GM23248 (cell line): ENCODE data around the gene NDST3. TPM values are rescaled to one million over a fixed set of nuclear protein-coding genes. Genes with fewer than 3 reads are reported as not detected.
A peak's percentile ranks its signal among the peaks of the same experiment; 100 is the strongest.

Experiments used
- DNase-seq: peaks from one replicate; pipeline ENCODE4 v3.0.0-alpha.2; 2015
- H2AFZ ChIP-seq: fragments of 200-600 bp; sonication (generic); 2 replicates; pipeline ENCODE4 v1.6.1; 2016; ENCODE audit warnings: antibody characterized with exemption
- H3F3A ChIP-seq: fragments of 200-600 bp; sonication (generic); 2 replicates; pipeline ENCODE4 v1.6.1; 2016; ENCODE audit warnings: mild to moderate bottlenecking, antibody characterized with exemption, mixed run types; ENCODE audit not compliant: insufficient read depth
- H3K27ac ChIP-seq: fragments of 200-600 bp; sonication (generic); 2 replicates; pipeline ENCODE4 v1.5.1; 2016; ENCODE audit warnings: mild to moderate bottlenecking
- H3K27me3 ChIP-seq: fragments of 200-600 bp; sonication (generic); replicated peaks from 2 replicates; pipeline ENCODE4 v1.6.1; 2016; ENCODE audit warnings: mild to moderate bottlenecking; ENCODE audit not compliant: insufficient read depth
- H3K36me3 ChIP-seq: fragments of 200-600 bp; sonication (generic); 2 replicates; pipeline ENCODE4 v1.6.1; 2016; ENCODE audit warnings: low read depth, mild to moderate bottlenecking
- H3K4me1 ChIP-seq: fragments of 200-600 bp; sonication (generic); 2 replicates; pipeline ENCODE4 v1.6.1; 2016; ENCODE audit warnings: mild to moderate bottlenecking; ENCODE audit not compliant: insufficient read depth
- H3K4me2 ChIP-seq: fragments of 200-600 bp; sonication (generic); one replicate; pipeline ENCODE4 v1.6.1; 2016; ENCODE audit warnings: mild to moderate bottlenecking; ENCODE audit not compliant: unreplicated experiment
- H3K4me3 ChIP-seq: fragments of 200-600 bp; sonication (generic); 2 replicates; pipeline ENCODE4 v1.5.1; 2016; ENCODE audit warnings: mild to moderate bottlenecking
- H3K79me2 ChIP-seq: fragments of 200-600 bp; sonication (generic); 2 replicates; pipeline ENCODE4 v1.6.1; 2016; ENCODE audit warnings: mild to moderate bottlenecking; ENCODE audit not compliant: insufficient read depth
- H3K9ac ChIP-seq: fragments of 200-600 bp; sonication (generic); 2 replicates; pipeline ENCODE4 v1.6.1; 2016; ENCODE audit warnings: mild to moderate bottlenecking
- H3K9me2 ChIP-seq: fragments of 200-600 bp; sonication (generic); 2 replicates; pipeline ENCODE4 v1.6.1; 2016; ENCODE audit warnings: mixed run types, mild to moderate bottlenecking, moderate library complexity; ENCODE audit not compliant: insufficient read depth
- H3K9me3 ChIP-seq: fragments of 200-600 bp; sonication (generic); one replicate; pipeline ENCODE4 v1.6.1; 2017; ENCODE audit warnings: low read depth
- H4K20me1 ChIP-seq: fragments of 200-600 bp; sonication (generic); 2 replicates; pipeline ENCODE4 v1.6.0; 2016; ENCODE audit not compliant: insufficient read depth
- EZH2 ChIP-seq: fragments of 200-600 bp; sonication (generic); IDR thresholded peaks from 2 replicates; pipeline ENCODE4 v1.6.1; 2018; ENCODE audit warnings: antibody characterized with exemption, mild to moderate bottlenecking; ENCODE audit not compliant: insufficient read depth, poor library complexity, severe bottlenecking
- EZH2phosphoT487 ChIP-seq: fragments of 200-600 bp; sonication (generic); IDR thresholded peaks from 2 replicates; pipeline ENCODE4 v1.6.1; 2018; ENCODE audit warnings: antibody characterized with exemption, moderate library complexity, mild to moderate bottlenecking, low read depth; ENCODE audit not compliant: insufficient read depth
- WGBS, 2 experiments: methylation state at CpG; one replicate each; pipeline ENCODE4 v1.1.6; 2015 to 2017; ENCODE audit warnings: low lambda C conversion rate in 2 of 2, low coverage in 1 of 2; ENCODE audit errors: missing lambda C conversion rate in 2 of 2; 5-methylcytosine and 5-hydroxymethylcytosine counted together
- in situ Hi-C: fragments of 300-500 bp; cut with MboI; formaldehyde crosslinking; loops from 2 replicates; pipeline ENCODE4 v1.15.0; 2020
- polyA plus RNA-seq: library from polyadenylated mRNA; unstranded; fragments of >200 nt; fragmentation: Nextera tagmentation; extraction: Ambion mirVana; gene quantifications from 2 replicates; pipeline ENCODE4 v1.2.1, GENCODE V29; 2016
- total RNA-seq: library from RNA; depleted of rRNA; stranded (reverse); fragments of >200 nt; shearing (Covaris generic); gene quantifications from 2 replicates; pipeline ENCODE4 v1.2.3, GENCODE V29; 2014

NDST3 gene
- total and polyA plus RNA-seq, 2 experiments from 2014 or later: not detected

DNA sequence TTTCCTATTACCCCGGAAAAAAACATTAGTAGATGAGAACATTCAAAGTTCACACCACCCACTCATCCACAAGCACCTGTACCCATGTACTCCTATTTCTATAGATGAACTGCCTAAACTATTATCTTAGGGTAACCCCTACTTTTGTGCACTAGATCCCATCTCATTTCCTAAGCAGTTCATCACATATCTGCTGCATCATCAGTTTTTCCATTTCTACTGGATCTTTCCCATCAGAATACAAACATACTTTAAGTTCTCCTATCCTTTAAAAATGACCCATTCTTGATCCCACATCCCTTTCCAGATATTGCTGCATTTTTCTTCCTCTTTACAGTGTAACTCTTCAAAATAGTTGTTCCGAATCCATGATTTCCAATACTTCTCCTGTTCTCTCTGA is 237.5 kb downstream of the NDST3 start:
- WGBS, 2 experiments: 73 to 84% methylated on average over 2 of the region's 2 CpGs
- Histone ChIP-seq H3K9me3 (no peaks in the 10 kb centered on the region), H3K9ac (no peak overlapping the region), H3K4me1 (no peaks in the 10 kb centered on the region), H3K27ac (no peak overlapping the region), H3K4me2 (no peak overlapping the region), H3K79me2 (no peaks in the 10 kb centered on the region), H3K36me3 (no peaks in the 10 kb centered on the region), H3K4me3 (no peak overlapping the region), H3K27me3 (no peaks in the 10 kb centered on the region; the same call in 1 of the 2 replicates), H3K9me2 (no peaks in the 10 kb centered on the region), H2AFZ (no peak overlapping the region), H4K20me1 (no peaks in the 10 kb centered on the region), H3F3A (no peaks in the 10 kb centered on the region)
- in situ Hi-C loops: loop anchor here (25.0 kb wide), 1 partner anchor 1909 kb away; no protein-coding TSS in a partner anchor
- DNase-seq: no peak
- TF ChIP-seq EZH2phosphoT487 (no peak), EZH2 (no peak)

- Histone ChIP-seq H3F3A (0 out of 2 replicates have a peak, but pooled peaks cover 6% of the 10 kb centered on the region), H2AFZ (no peak overlapping the region), H3K9me3 (no peaks in the 10 kb centered on the region), H3K4me1 (no peaks in the 10 kb centered on the region), H3K27me3 (no peaks in the 10 kb centered on the region; the same call in 1 of the 2 replicates), H4K20me1 (no peaks in the 10 kb centered on the region), H3K4me2 (no peak overlapping the region), H3K9me2 (no peaks in the 10 kb centered on the region), H3K79me2 (peaks cover 1% of the 10 kb centered on the region), H3K4me3 (no peak overlapping the region), H3K36me3 (no peaks in the 10 kb centered on the region), H3K27ac (no peak overlapping the region), H3K9ac (no peak overlapping the region)
- 52 to 74% methylated on average over 1 of the region's 1 CpG for WGBS, 2 experiments
- DNase-seq: no peak
- in situ Hi-C loops: loop anchor here (25.0 kb wide), 1 partner anchor 1911 kb away; no protein-coding TSS in a partner anchor
- no peak for TF ChIP-seq EZH2phosphoT487
- TF ChIP-seq EZH2: no peak
These were observed 239.4 kb downstream of the NDST3 start for GRCh38 chr4:118273642-118274041.

GRCh38 chr4:118276580-118276979 is 242.3 kb downstream of the NDST3 start:
- no peak overlapping the region for H2AFZ ChIP-seq
- H3K9me2 ChIP-seq: no peaks in the 10 kb centered on the region
- H3K4me2 ChIP-seq: no peak overlapping the region
- peaks cover 18% of the 10 kb centered on the region for H3K4me1 ChIP-seq
- H3K4me3 ChIP-seq: no peak overlapping the region
- H3K27me3 ChIP-seq: no peaks in the 10 kb centered on the region; the same call in 1 of the 2 replicates
- in situ Hi-C loops: loop anchor here (25.0 kb wide), 1 partner anchor 236 kb away; no protein-coding TSS in a partner anchor
- H3K9ac ChIP-seq: no peak overlapping the region
- TF ChIP-seq EZH2phosphoT487 (no peak), EZH2 (no peak)
- no peak overlapping the region for H3K27ac ChIP-seq
- WGBS, 2 experiments: 86 to 89% methylated on average over 2 of the region's 2 CpGs
- peaks cover 17% of the 10 kb centered on the region for H3K79me2 ChIP-seq
- no peak for DNase-seq
- H3F3A ChIP-seq: peaks cover 33% of the 10 kb centered on the region
- peaks cover 21% of the 10 kb centered on the region for H3K36me3 ChIP-seq
- H4K20me1 ChIP-seq: no peaks in the 10 kb centered on the region; the same call in 1 of the 2 replicates
- H3K9me3 ChIP-seq: no peaks in the 10 kb centered on the region

DNA sequence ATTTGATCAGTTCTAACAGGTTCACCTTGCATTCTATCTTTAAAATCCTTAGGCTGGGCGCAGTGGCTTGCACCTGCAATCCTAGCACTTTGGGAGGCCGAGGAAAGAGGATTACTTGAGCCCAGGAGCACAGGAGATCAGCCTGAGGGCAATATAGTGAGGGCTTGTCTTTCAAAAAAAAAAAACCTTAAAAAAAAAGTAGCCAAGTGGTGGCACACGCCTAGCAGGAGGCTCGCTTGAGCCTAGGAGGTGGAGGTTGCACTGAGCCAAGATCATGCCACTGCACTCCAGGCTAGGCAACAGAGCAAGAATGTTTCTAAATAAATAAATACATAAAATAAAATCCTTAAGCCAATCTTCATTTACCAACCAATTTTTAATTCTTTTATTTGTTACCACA is 243.0 kb downstream of the NDST3 start:
- peak overlapping the region; percentile 97; the same call in 1 of the 2 replicates for H2AFZ ChIP-seq
- TF ChIP-seq EZH2phosphoT487 (no peak), EZH2 (no peak)
- in situ Hi-C loops: loop anchor here (25.0 kb wide), 1 partner anchor 235 kb away; no protein-coding TSS in a partner anchor
- no peak overlapping the region for H3K4me2 ChIP-seq
- H3K36me3 ChIP-seq: peaks cover 25% of the 10 kb centered on the region
- no peaks in the 10 kb centered on the region for H3K9me3 ChIP-seq
- no peaks in the 10 kb centered on the region; the same call in 1 of the 2 replicates for H3K27me3 ChIP-seq
- no peaks in the 10 kb centered on the region for H3K9me2 ChIP-seq
- 90 to 94% methylated on average over 4 of the region's 4 CpGs for WGBS, 2 experiments
- H3K79me2 ChIP-seq: peaks cover 17% of the 10 kb centered on the region
- no peaks in the 10 kb centered on the region; the same call in 1 of the 2 replicates for H4K20me1 ChIP-seq
- H3K4me3 ChIP-seq: 0 out of 2 replicates have a peak overlapping the region, but pooled peaks have one; percentile 91
- H3K9ac ChIP-seq: no peak overlapping the region
- no peak for DNase-seq
- no peak overlapping the region for H3K27ac ChIP-seq
- peaks cover 40% of the 10 kb centered on the region for H3F3A ChIP-seq
- peaks cover 24% of the 10 kb centered on the region for H3K4me1 ChIP-seq
